OCI-LY1 (cell line): ENCODE measurements around the gene STK17B.

Source experiments
- H2AFZ ChIP-seq: fragments of 200-600 bp; sonication (generic), shearing (Covaris generic); 2 replicates; pipeline ENCODE4 v1.6.0; 2014; ENCODE audit warnings: antibody characterized with exemption, mild to moderate bottlenecking, low read length
- H3F3A ChIP-seq: fragments of 200-600 bp; sonication (generic), shearing (Covaris generic); 2 replicates; pipeline ENCODE4 v1.6.0; 2014; ENCODE audit warnings: mild to moderate bottlenecking, antibody characterized with exemption, low read length, moderate library complexity; ENCODE audit not compliant: insufficient read depth
- H3K27ac ChIP-seq: fragments of 200-600 bp; sonication (generic); 2 replicates; pipeline ENCODE4 v1.5.1; 2014; ENCODE audit warnings: low read length, mixed run types, mild to moderate bottlenecking, low read depth; ENCODE audit not compliant: poor library complexity, severe bottlenecking
- H3K27me3 ChIP-seq: fragments of 200-600 bp; sonication (generic); 2 replicates; pipeline ENCODE4 v1.6.0; 2014; ENCODE audit warnings: antibody characterized with exemption, mild to moderate bottlenecking, low read length, moderate library complexity; ENCODE audit not compliant: insufficient read depth
- H3K36me3 ChIP-seq: fragments of 200-600 bp; sonication (generic); 2 replicates; pipeline ENCODE4 v1.6.1; 2014; ENCODE audit warnings: mild to moderate bottlenecking, antibody characterized with exemption, low read length, moderate library complexity, mixed read lengths; ENCODE audit not compliant: insufficient read depth
- H3K4me1 ChIP-seq: fragments of 200-600 bp; sonication (generic); 2 replicates; pipeline ENCODE4 v1.5.1; 2014; ENCODE audit warnings: mild to moderate bottlenecking, low read length, moderate library complexity; ENCODE audit not compliant: insufficient read depth, severe bottlenecking
- H3K4me2 ChIP-seq: fragments of 200-600 bp; sonication (generic), shearing (Covaris generic); 2 replicates; pipeline ENCODE4 v1.6.1; 2014; ENCODE audit warnings: low read length
- H3K4me3 ChIP-seq: fragments of 200-600 bp; sonication (generic); 2 replicates; pipeline ENCODE4 v1.5.1; 2014; ENCODE audit warnings: low read length, low read depth, mild to moderate bottlenecking, mixed read lengths; ENCODE audit not compliant: poor library complexity, severe bottlenecking
- H3K79me2 ChIP-seq: fragments of 200-600 bp; shearing (Covaris generic); 2 replicates; pipeline ENCODE4 v1.6.1; 2016; ENCODE audit warnings: mixed run types, low read length, mixed read lengths; ENCODE audit not compliant: insufficient read depth
- H3K9ac ChIP-seq: fragments of 200-600 bp; sonication (generic), shearing (Covaris generic); 2 replicates; pipeline ENCODE4 v1.6.1; 2014; ENCODE audit warnings: mild to moderate bottlenecking, low read length, mixed read lengths
- H3K9me2 ChIP-seq: fragments of 200-600 bp; sonication (generic), shearing (Covaris generic); 2 replicates; pipeline ENCODE4 v1.6.1; 2014; ENCODE audit warnings: low read depth, mild to moderate bottlenecking, low read length, mixed read lengths
- H3K9me3 ChIP-seq: fragments of 200-600 bp; shearing (Covaris generic); 2 replicates; pipeline ENCODE4 v1.6.1; 2014; ENCODE audit warnings: low read length, mixed read lengths
- H4K20me1 ChIP-seq: fragments of 200-600 bp; sonication (generic), shearing (Covaris generic); 2 replicates; pipeline ENCODE4 v1.6.0; 2016; ENCODE audit warnings: mild to moderate bottlenecking, low read length; ENCODE audit not compliant: insufficient read depth
- EZH2 ChIP-seq: fragments of 200-600 bp; sonication (generic), shearing (Covaris generic); IDR thresholded peaks from 2 replicates; pipeline ENCODE4 v1.8.0; 2017; ENCODE audit warnings: borderline replicate concordance, mixed run types, mild to moderate bottlenecking, antibody characterized with exemption, low read length, moderate library complexity, mixed read lengths
- TF ChIP-seq, protein P1 (sequence below): fragments of 200-600 bp; sonication (generic), shearing (Covaris generic); IDR thresholded peaks from 2 replicates; pipeline ENCODE4 v1.5.1; 2017; ENCODE audit warnings: mild to moderate bottlenecking, antibody characterized with exemption, low read length, moderate library complexity, mixed read lengths

The STK17B gene

DNA sequence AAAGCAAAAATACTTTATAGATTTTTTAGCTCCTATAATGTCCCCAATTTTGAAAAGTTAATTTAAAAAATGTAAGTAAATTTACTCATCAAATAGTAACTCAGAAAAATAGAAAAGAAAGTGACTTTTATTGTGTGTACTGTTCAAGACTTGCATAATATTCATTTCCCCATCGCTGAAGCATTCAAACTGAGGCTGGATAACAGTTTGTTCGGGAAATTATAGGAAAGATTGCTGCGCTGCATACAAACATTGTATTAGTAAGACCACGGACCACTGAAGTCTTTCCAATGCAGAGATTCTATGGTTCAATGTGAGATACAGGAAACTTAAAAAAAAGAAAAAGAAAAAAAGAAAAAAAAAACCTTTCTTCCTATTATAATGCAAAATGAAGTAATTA, 10.4 kb downstream of the STK17B start:
- Histone ChIP-seq H3K4me1 (peaks cover 72% of the 10 kb centered on the region), H3K9me2 (no peaks in the 10 kb centered on the region), H3F3A (peaks cover 7% of the 10 kb centered on the region), H2AFZ (no peak overlapping the region), H3K4me3 (no peak overlapping the region), H3K36me3 (peaks cover 96% of the 10 kb centered on the region), H3K4me2 (peak overlapping the region; percentile 36), H3K9ac (no peak overlapping the region), H3K27me3 (no peaks in the 10 kb centered on the region), H3K9me3 (no peaks in the 10 kb centered on the region), H3K79me2 (peaks cover 88% of the 10 kb centered on the region), H3K27ac (peak overlapping the region; percentile 77), H4K20me1 (no peaks in the 10 kb centered on the region)
- TF ChIP-seq, protein P1, sequence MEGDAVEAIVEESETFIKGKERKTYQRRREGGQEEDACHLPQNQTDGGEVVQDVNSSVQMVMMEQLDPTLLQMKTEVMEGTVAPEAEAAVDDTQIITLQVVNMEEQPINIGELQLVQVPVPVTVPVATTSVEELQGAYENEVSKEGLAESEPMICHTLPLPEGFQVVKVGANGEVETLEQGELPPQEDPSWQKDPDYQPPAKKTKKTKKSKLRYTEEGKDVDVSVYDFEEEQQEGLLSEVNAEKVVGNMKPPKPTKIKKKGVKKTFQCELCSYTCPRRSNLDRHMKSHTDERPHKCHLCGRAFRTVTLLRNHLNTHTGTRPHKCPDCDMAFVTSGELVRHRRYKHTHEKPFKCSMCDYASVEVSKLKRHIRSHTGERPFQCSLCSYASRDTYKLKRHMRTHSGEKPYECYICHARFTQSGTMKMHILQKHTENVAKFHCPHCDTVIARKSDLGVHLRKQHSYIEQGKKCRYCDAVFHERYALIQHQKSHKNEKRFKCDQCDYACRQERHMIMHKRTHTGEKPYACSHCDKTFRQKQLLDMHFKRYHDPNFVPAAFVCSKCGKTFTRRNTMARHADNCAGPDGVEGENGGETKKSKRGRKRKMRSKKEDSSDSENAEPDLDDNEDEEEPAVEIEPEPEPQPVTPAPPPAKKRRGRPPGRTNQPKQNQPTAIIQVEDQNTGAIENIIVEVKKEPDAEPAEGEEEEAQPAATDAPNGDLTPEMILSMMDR, result no peak
- TF ChIP-seq EZH2, result no peak

DNA sequence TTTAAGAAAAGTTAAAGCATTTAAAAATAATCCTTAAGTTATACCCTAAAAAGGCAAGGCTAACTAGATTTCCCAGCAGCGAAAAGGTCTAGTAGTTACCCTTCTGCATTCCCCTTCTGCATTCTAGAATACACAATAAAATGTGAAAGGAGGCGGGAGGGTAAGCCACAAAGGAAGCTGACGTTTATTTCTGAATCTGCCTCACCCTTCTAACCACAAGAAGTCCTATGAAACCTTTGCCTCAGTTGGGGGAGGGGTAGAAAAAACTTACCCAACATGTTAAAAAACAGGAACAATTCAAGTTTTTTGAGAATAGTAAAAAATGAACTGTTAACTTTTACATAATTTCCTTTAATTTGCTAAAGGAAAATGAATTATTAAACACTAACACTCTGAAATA, 11.3 kb downstream of the STK17B start:
- Histone ChIP-seq H3K36me3 (peaks cover 96% of the 10 kb centered on the region), H3K9ac (no peak overlapping the region), H3K9me3 (no peaks in the 10 kb centered on the region), H3K4me1 (peaks cover 64% of the 10 kb centered on the region), H4K20me1 (no peaks in the 10 kb centered on the region), H3K79me2 (peaks cover 87% of the 10 kb centered on the region), H3K27me3 (no peaks in the 10 kb centered on the region), H3K9me2 (no peaks in the 10 kb centered on the region), H3F3A (peaks cover 7% of the 10 kb centered on the region), H2AFZ (no peak overlapping the region), H3K4me3 (no peak overlapping the region), H3K27ac (peak overlapping the region; percentile 77), H3K4me2 (peak overlapping the region; percentile 36)
- no peak for TF ChIP-seq EZH2
- TF ChIP-seq, protein P1, result no peak

DNA sequence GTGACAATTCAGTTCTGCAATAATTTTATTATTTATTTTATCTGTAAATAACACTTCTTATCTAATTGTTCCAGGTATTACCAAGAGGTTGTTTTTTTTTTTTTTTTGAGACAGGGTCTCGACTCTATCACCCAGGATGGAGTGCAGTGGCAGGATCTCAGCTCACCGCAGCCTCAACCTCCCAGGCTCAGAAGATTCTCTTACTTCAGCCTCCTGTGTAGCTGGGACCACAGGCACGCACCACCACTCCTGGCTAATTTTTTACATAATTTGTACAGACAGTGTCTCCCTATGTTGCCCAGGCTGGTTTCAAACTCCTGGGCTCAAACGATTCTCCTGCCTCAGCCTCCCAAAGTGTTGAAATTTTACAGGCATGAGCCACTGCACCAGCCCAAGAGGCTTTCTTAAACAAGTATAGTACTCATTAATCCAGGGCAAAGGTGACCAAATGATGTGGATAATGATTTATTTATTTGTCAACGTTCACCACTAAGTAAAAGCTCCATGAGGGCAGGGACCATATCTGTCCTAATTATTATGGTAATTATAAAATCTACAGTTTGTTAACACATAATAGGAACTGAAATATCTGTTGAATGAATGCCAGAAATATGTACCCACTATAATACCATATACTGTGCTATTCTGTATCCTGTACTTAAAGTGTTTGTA, 12.0 kb downstream of the STK17B start:
- Histone ChIP-seq H3K9me2 (no peaks in the 10 kb centered on the region), H3K4me2 (0 out of 2 replicates have a peak overlapping the region, but pooled peaks have one; percentile 36), H4K20me1 (no peaks in the 10 kb centered on the region), H3K9me3 (no peaks in the 10 kb centered on the region), H3K36me3 (peaks cover 96% of the 10 kb centered on the region), H3K27me3 (no peaks in the 10 kb centered on the region), H3K4me1 (peaks cover 56% of the 10 kb centered on the region), H3K4me3 (no peak overlapping the region), H3K27ac (peak overlapping the region; percentile 18), H3K79me2 (peaks cover 87% of the 10 kb centered on the region), H3F3A (peaks cover 7% of the 10 kb centered on the region), H3K9ac (no peak overlapping the region), H2AFZ (no peak overlapping the region)
- TF ChIP-seq, protein P1, result no peak
- TF ChIP-seq EZH2, result no peak
